NK-92 (cell line): ENCODE data around the gene C14orf132.

ENCODE experiments used
- DNase-seq: peaks from one replicate; lab custom pipeline; 2025; ENCODE audit not compliant: unreplicated experiment; lab: John Stamatoyannopoulos, UW

Gene C14orf132

GRCh38 chr14:96140952-96141351 lies 101.8 kb downstream of the C14orf132 start:
- DNase-seq = no peak
